PC-9 (cell line): Measurements from ENCODE around the gene GPR89A.
"Not testable (repeated sequence)": the region's sequence is repeated elsewhere in the genome, so short reads cannot be mapped to it uniquely, and the experiment has no call there.

ENCODE experiments used
- CTCF ChIP-seq: fragments of 200-600 bp; sonication (generic); conservative IDR thresholded peaks from 2 replicates; pipeline ENCODE4 v1.6.1; 2017; ENCODE audit warnings: mixed run types, antibody characterized with exemption, mild to moderate bottlenecking, moderate library complexity
- EZH2 ChIP-seq: fragments of 200-600 bp; sonication (generic); IDR thresholded peaks from 2 replicates; pipeline ENCODE4 v1.8.0; 2017; ENCODE audit warnings: antibody characterized with exemption, low read depth

- TF ChIP-seq CTCF, EZH2: not testable (repeated sequence)
These were observed 8.4 kb upstream of the GPR89A start for GRCh38 chr1:145599426-145599825.
